ENCODE data around the gene ZHX3. TPM values are rescaled to one million over a fixed set of nuclear protein-coding genes. Genes with fewer than 3 reads are reported as not detected.
A peak's percentile ranks its signal among the peaks of the same experiment; 100 is the strongest.

The ZHX3 gene
- total and polyA plus RNA-seq, 7 donors: 3.6 to 69.0 (median 39.2) TPM

- intact Hi-C loops (cut with DNase I): loop anchor here (1.0 to 5.0 kb wide), 3 partner anchors 93 to 167 kb away; no protein-coding TSS in a partner anchor
- peak overlapping the region; percentile 68 to 80 (median 74) for H3K27ac ChIP-seq
- H3K27me3 ChIP-seq: no peaks in the 10 kb centered on the region
- H3K36me3 ChIP-seq: no peaks in the 10 kb centered on the region
- H3K4me3 ChIP-seq: peak overlapping the region; percentile 9 to 43 (median 36)
- DNase-seq: peak; percentile 90
- TF ChIP-seq POLR2A (IDR thresholded peaks at IDR 0.05) (no peak), CTCF (IDR thresholded peaks at IDR 0.05) (peak; percentile 99 to 100 (median 99))
- H3K9me3 ChIP-seq: no peaks in the 10 kb centered on the region
- peaks cover 0 to 31% (median 20%) of the 10 kb centered on the region in 4 donors for H3K4me1 ChIP-seq
- 2 to 5% methylated on average over 25 of the region's 25 CpGs for WGBS, 2 donors
These were observed 22.4 kb upstream of the ZHX3 start for GRCh38 chr20:41339957-41340326.

- H3K9me3 ChIP-seq: no peaks in the 10 kb centered on the region
- H3K27me3 ChIP-seq: no peaks in the 10 kb centered on the region
- 95 to 96% methylated on average over 4 of the region's 4 CpGs for WGBS, 2 donors
- no peaks in the 10 kb centered on the region for H3K36me3 ChIP-seq
- DNase-seq: no peak
- TF ChIP-seq POLR2AphosphoS5 (IDR thresholded peaks at IDR 0.05) (no peak), POLR2A (IDR thresholded peaks at IDR 0.05) (no peak), EP300 (IDR thresholded peaks at IDR 0.05) (no peak), CTCF (IDR thresholded peaks at IDR 0.05) (no peak)
- no peak overlapping the region for H3K4me3 ChIP-seq
- intact Hi-C loops (cut with DNase I): loop anchor here (5.0 kb wide), 1 partner anchor 90 kb away; no protein-coding TSS in a partner anchor
- no peak overlapping the region for H3K27ac ChIP-seq
- peaks cover 0 to 25% (median 20%) of the 10 kb centered on the region in 4 donors for H3K4me1 ChIP-seq
These were observed 19.4 kb upstream of the ZHX3 start for GRCh38 chr20:41336711-41337492.

- 86 to 90% methylated on average over 1 of the region's 1 CpG for WGBS, 2 donors
These were observed 18.1 kb upstream of the ZHX3 start for GRCh38 chr20:41335591-41335990.

More at GRCh38 chr20:41335591-41335990, 18.1 kb upstream of the ZHX3 start:
- H3K4me3 ChIP-seq: no peak overlapping the region
- H3K9me3 ChIP-seq: no peaks in the 10 kb centered on the region
- intact Hi-C loops (cut with DNase I): loop anchor here (5.0 kb wide), 1 partner anchor 88 kb away; no protein-coding TSS in a partner anchor
- peaks cover 0 to 12% (median 11%) of the 10 kb centered on the region in 4 donors for H3K4me1 ChIP-seq
- H3K27ac ChIP-seq: no peak overlapping the region
- TF ChIP-seq EP300 (IDR thresholded peaks at IDR 0.05) (no peak), POLR2A (IDR thresholded peaks at IDR 0.05) (no peak), CTCF (IDR thresholded peaks at IDR 0.05) (no peak), POLR2AphosphoS5 (IDR thresholded peaks at IDR 0.05) (no peak)
- DNase-seq: no peak
- no peaks in the 10 kb centered on the region for H3K27me3 ChIP-seq
- H3K36me3 ChIP-seq: no peaks in the 10 kb centered on the region
